PFSK-1 (cell line): ENCODE data around the gene GNAT3.

Experiments
- POLR2AphosphoS5 ChIP-seq: IDR thresholded peaks from 2 replicates; pipeline ENCODE4 v1.6.1; 2012; ENCODE audit warnings: low read depth, mild to moderate bottlenecking, control low read depth, low read length, moderate library complexity
- SIN3A ChIP-seq: IDR thresholded peaks from 2 replicates; pipeline ENCODE4 v1.6.1; 2012; ENCODE audit warnings: mild to moderate bottlenecking, low read length, moderate library complexity, borderline replicate concordance; ENCODE audit not compliant: insufficient read depth
- TAF1 ChIP-seq: IDR thresholded peaks from 2 replicates; pipeline ENCODE4 v1.6.1; 2012; ENCODE audit warnings: low read length, control low read depth, borderline replicate concordance; ENCODE audit not compliant: insufficient read depth
- TF ChIP-seq, protein P1 (sequence below), 2 experiments: IDR thresholded peaks; 2 replicates each; pipeline versions ENCODE4 v1.6.1 to v1.8.0; 2011 to 2012; ENCODE audit warnings: low read depth in 2 of 2, low read length in 2 of 2, control low read depth in 1 of 2, inconsistent platforms in 1 of 2, mild to moderate bottlenecking in 1 of 2, moderate library complexity in 1 of 2; ENCODE audit not compliant: insufficient read depth in 1 of 2

DNA sequence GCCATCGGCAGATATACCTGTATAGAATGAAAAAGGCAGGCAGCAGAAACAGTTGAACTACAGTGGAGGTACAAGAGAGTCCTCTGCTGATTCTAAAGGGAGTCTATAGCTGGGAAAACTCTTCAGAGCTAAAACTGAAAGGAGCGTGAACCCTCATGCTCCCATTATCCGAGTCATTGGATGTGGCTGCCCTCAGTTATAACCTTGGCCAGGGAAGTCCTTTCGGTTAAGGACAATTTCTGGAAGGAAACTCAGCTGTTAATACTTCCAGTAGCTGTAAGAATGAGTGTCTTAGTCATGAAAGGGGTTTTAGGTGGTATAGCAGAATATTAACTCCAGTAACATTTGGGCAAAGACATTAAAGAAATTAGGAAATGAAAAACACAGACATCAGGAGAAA is 14.6 kb upstream of the GNAT3 start:
- no peak for TF ChIP-seq TAF1
- TF ChIP-seq SIN3A = no peak
- TF ChIP-seq POLR2AphosphoS5 = no peak
- TF ChIP-seq, protein P1, sequence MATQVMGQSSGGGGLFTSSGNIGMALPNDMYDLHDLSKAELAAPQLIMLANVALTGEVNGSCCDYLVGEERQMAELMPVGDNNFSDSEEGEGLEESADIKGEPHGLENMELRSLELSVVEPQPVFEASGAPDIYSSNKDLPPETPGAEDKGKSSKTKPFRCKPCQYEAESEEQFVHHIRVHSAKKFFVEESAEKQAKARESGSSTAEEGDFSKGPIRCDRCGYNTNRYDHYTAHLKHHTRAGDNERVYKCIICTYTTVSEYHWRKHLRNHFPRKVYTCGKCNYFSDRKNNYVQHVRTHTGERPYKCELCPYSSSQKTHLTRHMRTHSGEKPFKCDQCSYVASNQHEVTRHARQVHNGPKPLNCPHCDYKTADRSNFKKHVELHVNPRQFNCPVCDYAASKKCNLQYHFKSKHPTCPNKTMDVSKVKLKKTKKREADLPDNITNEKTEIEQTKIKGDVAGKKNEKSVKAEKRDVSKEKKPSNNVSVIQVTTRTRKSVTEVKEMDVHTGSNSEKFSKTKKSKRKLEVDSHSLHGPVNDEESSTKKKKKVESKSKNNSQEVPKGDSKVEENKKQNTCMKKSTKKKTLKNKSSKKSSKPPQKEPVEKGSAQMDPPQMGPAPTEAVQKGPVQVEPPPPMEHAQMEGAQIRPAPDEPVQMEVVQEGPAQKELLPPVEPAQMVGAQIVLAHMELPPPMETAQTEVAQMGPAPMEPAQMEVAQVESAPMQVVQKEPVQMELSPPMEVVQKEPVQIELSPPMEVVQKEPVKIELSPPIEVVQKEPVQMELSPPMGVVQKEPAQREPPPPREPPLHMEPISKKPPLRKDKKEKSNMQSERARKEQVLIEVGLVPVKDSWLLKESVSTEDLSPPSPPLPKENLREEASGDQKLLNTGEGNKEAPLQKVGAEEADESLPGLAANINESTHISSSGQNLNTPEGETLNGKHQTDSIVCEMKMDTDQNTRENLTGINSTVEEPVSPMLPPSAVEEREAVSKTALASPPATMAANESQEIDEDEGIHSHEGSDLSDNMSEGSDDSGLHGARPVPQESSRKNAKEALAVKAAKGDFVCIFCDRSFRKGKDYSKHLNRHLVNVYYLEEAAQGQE (IDR thresholded peaks at IDR 0.05; ENCODE audit: insufficient read depth in 1 of 2, low read depth in 2 of 2, low read length in 2 of 2) = no peak
